Coronary artery (tissue), 2 donors: ENCODE results near the gene NOTCH4.
"Not testable (repeated sequence)": the region's sequence is repeated elsewhere in the genome, so short reads cannot be mapped to it uniquely, and the experiment has no call there.

Experiments
- DNase-seq: peaks from one replicate; pipeline ENCODE4 v3.0.0-alpha.2; 2017; ENCODE audit warnings: low spot score
- H3K27ac ChIP-seq, 2 donors: fragments of 200-600 bp; sonication (generic); one replicate each; pipeline ENCODE4 v1.5.1; 2016 to 2019
- H3K4me3 ChIP-seq: fragments of 200-600 bp; sonication (generic); 2 replicates; pipeline ENCODE4 v1.5.1; 2016; ENCODE audit warnings: mild to moderate bottlenecking, moderate library complexity
- CTCF ChIP-seq: fragments of 200-600 bp; sonication (generic); IDR thresholded peaks from one replicate; pipeline ENCODE4 v1.5.1; 2019; ENCODE audit warnings: antibody characterized with exemption

The NOTCH4 gene

GRCh38 chr6:32196682-32197616, 26.9 kb downstream of the NOTCH4 start:
- no peak for TF ChIP-seq CTCF
- Histone ChIP-seq H3K27ac (peak overlapping the region; percentile 98 to 99), H3K4me3 (peak overlapping the region; percentile 75)
- no peak for DNase-seq

- Histone ChIP-seq H3K27ac (peak overlapping the region; percentile 98 to 99), H3K4me3 (peak overlapping the region; percentile 75)
- TF ChIP-seq CTCF, result no peak
- peak; percentile 96 for DNase-seq
Observed at GRCh38 chr6:32195902-32196681, 27.8 kb downstream of the NOTCH4 start.

- TF ChIP-seq CTCF, result no peak
- peak; percentile 100 for DNase-seq
- peak overlapping the region; percentile 75 for H3K4me3 ChIP-seq
- H3K27ac ChIP-seq, result peak overlapping the region; percentile 98 to 99
Observed at GRCh38 chr6:32195652-32195901, 28.3 kb downstream of the NOTCH4 start.

GRCh38 chr6:32194825-32195651, 28.8 kb downstream of the NOTCH4 start:
- TF ChIP-seq CTCF, result peak; percentile 15
- DNase-seq, result peak; percentile 77

GRCh38 chr6:32194388-32194787, 29.5 kb downstream of the NOTCH4 start:
- no peak for DNase-seq
- Histone ChIP-seq H3K4me3 (no peak overlapping the region), H3K27ac (peak overlapping the region; percentile 91 to 93)
- TF ChIP-seq CTCF, result no peak

More at GRCh38 chr6:32194825-32195651, 28.8 kb downstream of the NOTCH4 start:
- Histone ChIP-seq H3K4me3 (peak overlapping the region; percentile 62), H3K27ac (peak overlapping the region; percentile 91 to 93)

GRCh38 chr6:32193096-32193495, 30.8 kb downstream of the NOTCH4 start:
- H3K27ac ChIP-seq, result peak overlapping the region in 1 of 2 donors; percentile 98
- DNase-seq, result not testable (repeated sequence)
- H3K4me3 ChIP-seq, result peak overlapping the region; percentile 93

- Histone ChIP-seq H3K27ac (peak within 1 kb of the TSS; percentile 35 to 98), H3K4me3 (peak within 1 kb of the TSS; percentile 93)
- no peak for TF ChIP-seq CTCF
- DNase-seq, result peak; percentile 79
Observed at GRCh38 chr6:32192608-32193039, 31.2 kb downstream of the NOTCH4 start, which contains the start of gene GPSM3. GPSM3 (minus strand) TSS chr6:32192643; CDS start chr6:32192513, 130 bp downstream.
